Adrenal gland (tissue), 12 donors: Measurements from ENCODE around the gene BPHL. TPM values are rescaled to one million over a fixed set of nuclear protein-coding genes. Genes with fewer than 3 reads are reported as not detected.
"Not testable (repeated sequence)": the region's sequence is repeated elsewhere in the genome, so short reads cannot be mapped to it uniquely, and the experiment has no call there.

Source experiments
- DNase-seq, 7 donors: peaks; one replicate each; pipeline ENCODE4 v3.0.0-alpha.2; 2019 to 2020
- H3K27ac ChIP-seq, 5 donors: fragments of 200-600 bp; sonication (generic) in 4 of 5; 1 replicate in 3 of 5; 2 replicates in 2 of 5; pipeline versions ENCODE4 v1.5.1 to v1.8.0; 2016 to 2020; ENCODE audit warnings: mild to moderate bottlenecking in 1 of 5
- H3K27me3 ChIP-seq: fragments of 200-600 bp; 2 replicates; pipeline ENCODE4 v1.8.0; 2021
- H3K36me3 ChIP-seq, 2 donors: fragments of 200-600 bp; replicated peaks in 1 of 2; 1 replicate in 1 of 2; 2 replicates in 1 of 2; pipeline versions ENCODE4 v1.5.1 to v1.8.0; 2018 to 2022
- H3K4me1 ChIP-seq, 2 donors: fragments of 200-600 bp; replicated peaks in 1 of 2; 1 replicate in 1 of 2; 2 replicates in 1 of 2; pipeline versions ENCODE4 v1.5.1 to v1.8.0; 2018 to 2021
- H3K4me3 ChIP-seq, 4 donors: fragments of 200-600 bp; sonication (generic) in 3 of 4; one replicate each; pipeline ENCODE4 v1.5.1; 2016 to 2018
- H3K9me3 ChIP-seq, 3 donors: fragments of 200-600 bp; sonication (generic) in 1 of 3; replicated peaks in 1 of 3; 1 replicate in 2 of 3; 2 replicates in 1 of 3; pipeline versions ENCODE4 v1.5.1 to v1.8.0; 2016 to 2021
- POLR2A ChIP-seq, 2 donors: fragments of 450-650 bp; IDR thresholded peaks; one replicate each; pipeline ENCODE4 v1.6.1; 2017; ENCODE audit warnings: antibody characterized with exemption in 2 of 2, mild to moderate bottlenecking in 2 of 2, moderate library complexity in 1 of 2
- WGBS, 4 donors: extraction: QIAGEN DNeasy Blood & Tissue Kit in 2 of 4; methylation state at CpG; one replicate each; pipeline versions ENCODE4 v1.1.5 to v1.1.7; 2013 to 2017; 5-methylcytosine and 5-hydroxymethylcytosine counted together
- intact Hi-C, 2 donors: fragments of 100-400 bp; cut with DNase I; formaldehyde crosslinking; loops; one replicate each; pipeline versions ENCODE4 v1.14.1 to v1.15.0; 2022 to 2023
- polyA plus RNA-seq, 3 donors: library from polyadenylated mRNA; stranded (reverse); fragments of 200-250 nt in 2 of 3; fragments of 350-450 nt in 1 of 3; fragmentation: Illumina TruSeq in 1 of 3; extraction: RNeasy Lipid Tissue Mini Kit (QIAGEN cat#74804) in 1 of 3; gene quantifications; one replicate each; pipeline ENCODE4 v1.2.3, GENCODE V29; 2013 to 2014
- total RNA-seq, 9 donors: library from RNA; depleted of rRNA in 4 of 9; stranded (reverse); fragments of >200 nt in 4 of 9; fragments of 120-200 nt in 1 of 9; fragmentation: NEBNext Ultra II Directional in 1 of 9; extraction: Animal tissue kit (Norgen Biotek cat#: 25700) in 1 of 9; gene quantifications; one replicate each; pipeline versions ENCODE4 v1.1.0 to v1.2.4, GENCODE V29; 2013 to 2023
- TF ChIP-seq, protein P1 (sequence below), 6 experiments: fragments of 450-650 bp in 4 of 6; fragments of 200-600 bp in 2 of 6; sonication (generic) in 1 of 6; IDR thresholded peaks; 1 replicate in 5 of 6; 2 replicates in 1 of 6; pipeline versions ENCODE4 v1.5.1 to v1.8.0; 2016 to 2021; ENCODE audit warnings: antibody characterized with exemption in 6 of 6, mild to moderate bottlenecking in 2 of 6, moderate library complexity in 1 of 6
- donor health status: healthy with polysubstance abuse.
- donor health status: Bipolar disorder and iron deficiency.
- donor health status: DM: yes; HTN: yes; CAD: no.
- donor health status: DM: no; HTN: no; CAD: no.
- donor health status: DM: no; HTN: no; CAD: no.
- donor health status: DM: yes; HTN: yes; CAD: no.

The BPHL gene
- total and polyA plus RNA-seq, 12 donors, result 17.2 to 58.1 (median 25.3) TPM

GRCh38 chr6:3073382-3073781 lies 45.1 kb upstream of the BPHL start:
- H3K4me3 ChIP-seq, result no peak overlapping the region
- peak in 1 of 7 donors; percentile 51 for DNase-seq
- 87 to 95% (median 91%) methylated on average over 10 to 11 of the region's 11 CpGs for WGBS, 4 donors
- intact Hi-C loops, result no loop called here
- no peak overlapping the region for H3K27ac ChIP-seq
- peaks cover 0 to 15% of the 10 kb centered on the region in 2 donors for H3K36me3 ChIP-seq
- H3K4me1 ChIP-seq, result peaks cover 18 to 30% of the 10 kb centered on the region in 2 donors
- no peaks in the 10 kb centered on the region for H3K9me3 ChIP-seq
- TF ChIP-seq, protein P1, sequence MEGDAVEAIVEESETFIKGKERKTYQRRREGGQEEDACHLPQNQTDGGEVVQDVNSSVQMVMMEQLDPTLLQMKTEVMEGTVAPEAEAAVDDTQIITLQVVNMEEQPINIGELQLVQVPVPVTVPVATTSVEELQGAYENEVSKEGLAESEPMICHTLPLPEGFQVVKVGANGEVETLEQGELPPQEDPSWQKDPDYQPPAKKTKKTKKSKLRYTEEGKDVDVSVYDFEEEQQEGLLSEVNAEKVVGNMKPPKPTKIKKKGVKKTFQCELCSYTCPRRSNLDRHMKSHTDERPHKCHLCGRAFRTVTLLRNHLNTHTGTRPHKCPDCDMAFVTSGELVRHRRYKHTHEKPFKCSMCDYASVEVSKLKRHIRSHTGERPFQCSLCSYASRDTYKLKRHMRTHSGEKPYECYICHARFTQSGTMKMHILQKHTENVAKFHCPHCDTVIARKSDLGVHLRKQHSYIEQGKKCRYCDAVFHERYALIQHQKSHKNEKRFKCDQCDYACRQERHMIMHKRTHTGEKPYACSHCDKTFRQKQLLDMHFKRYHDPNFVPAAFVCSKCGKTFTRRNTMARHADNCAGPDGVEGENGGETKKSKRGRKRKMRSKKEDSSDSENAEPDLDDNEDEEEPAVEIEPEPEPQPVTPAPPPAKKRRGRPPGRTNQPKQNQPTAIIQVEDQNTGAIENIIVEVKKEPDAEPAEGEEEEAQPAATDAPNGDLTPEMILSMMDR (IDR thresholded peaks at IDR 0.05), result no peak
- TF ChIP-seq POLR2A (IDR thresholded peaks at IDR 0.05), result no peak
- H3K27me3 ChIP-seq, result no peaks in the 10 kb centered on the region

GRCh38 chr6:3075772-3076113 lies 42.8 kb upstream of the BPHL start:
- H3K9me3 ChIP-seq, result no peaks in the 10 kb centered on the region
- H3K4me1 ChIP-seq, result peaks cover 8 to 19% of the 10 kb centered on the region in 2 donors
- no peak overlapping the region for H3K4me3 ChIP-seq
- no peak for DNase-seq
- no peak overlapping the region for H3K27ac ChIP-seq
- TF ChIP-seq POLR2A (IDR thresholded peaks at IDR 0.05), result no peak
- TF ChIP-seq, protein P1 (IDR thresholded peaks at IDR 0.05), result no peak
- WGBS, 4 donors, result 19 to 30% (median 22%) methylated on average over 4 of the region's 4 CpGs
- H3K36me3 ChIP-seq, result peaks cover 0 to 39% of the 10 kb centered on the region in 2 donors
- no peaks in the 10 kb centered on the region for H3K27me3 ChIP-seq
- intact Hi-C loops, result no loop called here

DNA sequence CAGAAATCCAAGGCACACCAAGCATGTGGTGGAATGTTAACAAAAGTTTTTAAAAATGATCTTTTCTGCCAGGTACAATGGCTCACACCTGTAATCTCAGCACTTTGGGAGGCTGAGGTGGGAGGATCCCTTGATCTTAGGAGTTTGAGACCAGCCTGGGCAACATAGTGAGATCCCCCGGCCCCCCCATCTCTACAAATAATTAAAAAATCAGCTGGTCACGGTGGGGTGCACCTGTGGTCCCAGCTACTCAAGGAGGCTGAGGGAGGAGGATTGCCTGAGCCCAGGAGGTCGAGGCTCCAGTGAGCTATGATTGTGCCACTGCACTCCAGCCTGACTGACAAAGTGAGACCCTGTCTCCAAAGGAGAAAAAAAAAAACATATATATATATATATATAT lies 42.2 kb upstream of the BPHL start:
- Histone ChIP-seq H3K27me3 (no peaks in the 10 kb centered on the region), H3K4me3 (no peak overlapping the region), H3K27ac (no peak overlapping the region), H3K4me1 (peaks cover 8 to 16% of the 10 kb centered on the region in 2 donors), H3K36me3 (peaks cover 0 to 45% of the 10 kb centered on the region in 2 donors), H3K9me3 (no peaks in the 10 kb centered on the region)
- WGBS, 4 donors, result 87 to 93% (median 92%) methylated on average over 3 of the region's 3 CpGs
- TF ChIP-seq POLR2A (IDR thresholded peaks at IDR 0.05), result no peak
- TF ChIP-seq, protein P1 (IDR thresholded peaks at IDR 0.05), result no peak
- DNase-seq, result peak in 1 of 7 donors; percentile 35
- intact Hi-C loops, result no loop called here

- DNase-seq, result no peak
- 89 to 94% (median 91%) methylated on average over 7 to 9 of the region's 9 CpGs for WGBS, 4 donors
- H3K9me3 ChIP-seq, result no peaks in the 10 kb centered on the region
- H3K27me3 ChIP-seq, result no peaks in the 10 kb centered on the region
- H3K4me1 ChIP-seq, result peaks cover 8 to 16% of the 10 kb centered on the region in 2 donors
- H3K27ac ChIP-seq, result no peak overlapping the region
- H3K4me3 ChIP-seq, result no peak overlapping the region
- TF ChIP-seq, protein P1 (IDR thresholded peaks at IDR 0.05), result no peak
- intact Hi-C loops, result no loop called here
- peaks cover 0 to 52% of the 10 kb centered on the region in 2 donors for H3K36me3 ChIP-seq
Observed at GRCh38 chr6:3077430-3077829, 41.1 kb upstream of the BPHL start.

GRCh38 chr6:3078952-3079351 lies 39.6 kb upstream of the BPHL start:
- H3K27me3 ChIP-seq, H3K4me3 ChIP-seq, H3K27ac ChIP-seq, DNase-seq, H3K9me3 ChIP-seq, intact Hi-C loops: not testable (repeated sequence)
- H3K4me1 ChIP-seq, result peaks cover 8 to 16% of the 10 kb centered on the region in 2 donors
- H3K36me3 ChIP-seq, result peaks cover 0 to 68% of the 10 kb centered on the region in 2 donors
- 88 to 98% (median 96%) methylated on average over 7 to 8 of the region's 8 CpGs for WGBS, 4 donors
